Activated CD8-positive, alpha-beta T cell treated with anti-CD3 and anti-CD28 coated beads, Interleukin-2, amount 10 ng/mL, durations not matched to agents 7 days and 5 days (primary cell): ENCODE data around the gene NDUFS3. TPM values are rescaled to one million over a fixed set of nuclear protein-coding genes. Genes with fewer than 3 reads are reported as not detected.
A peak's percentile ranks its signal among the peaks of the same experiment; 100 is the strongest.

ENCODE experiments used
- ATAC-seq: fragments of 150-1000 bp; cut with Tn5 transposase; one replicate; pipeline ENCODE4 v1.10.0; 2021; ENCODE audit warnings: moderate library complexity
- CTCF ChIA-PET: fragments of 350-600 bp; sonication (Branson Sonifier 250); formaldehyde crosslinking; loops from one replicate; lab custom pipeline; 2021; ENCODE audit warnings: antibody characterized with exemption; lab: Charles Lee
- POLR2A ChIA-PET: fragments of 350-600 bp; sonication (Branson Sonifier 250); formaldehyde crosslinking; loops from one replicate; lab custom pipeline; 2021; ENCODE audit warnings: antibody characterized with exemption; lab: Charles Lee
- DNase-seq: peaks from one replicate; pipeline ENCODE4 v3.0.0-alpha.2; 2020
- H3K27ac Mint-ChIP-seq: one replicate; pipeline ENCODE4 v1.8.0; 2021; ENCODE audit warnings: mild to moderate bottlenecking, mixed read lengths
- H3K27me3 Mint-ChIP-seq: one replicate; pipeline ENCODE4 v1.8.0; 2021; ENCODE audit warnings: low read depth, mixed read lengths
- H3K36me3 Mint-ChIP-seq: one replicate; pipeline ENCODE4 v1.8.0; 2021; ENCODE audit warnings: low read depth, mixed read lengths
- H3K4me1 Mint-ChIP-seq: one replicate; pipeline ENCODE4 v1.8.0; 2021; ENCODE audit warnings: low read depth, mixed read lengths
- H3K4me3 Mint-ChIP-seq: one replicate; pipeline ENCODE4 v1.8.0; 2021; ENCODE audit warnings: mild to moderate bottlenecking, mixed read lengths
- H3K9me3 Mint-ChIP-seq: one replicate; pipeline ENCODE4 v1.8.0; 2022; ENCODE audit warnings: mixed read lengths; ENCODE audit not compliant: insufficient read depth
- total RNA-seq, 2 experiments: library from RNA; stranded (reverse); gene quantifications; one replicate each; pipeline ENCODE4 v1.2.3, GENCODE V29; 2021

The NDUFS3 gene
- total RNA-seq, 2 experiments from 2014 or later: 114 to 121 TPM

- H3K27me3 Mint-ChIP-seq: peaks cover 27% of the 10 kb centered on the region
- H3K4me3 Mint-ChIP-seq: no peak overlapping the region
- peak overlapping the region; percentile 39 for H3K27ac Mint-ChIP-seq
- peak; percentile 14 for ATAC-seq
- CTCF ChIA-PET: interaction anchor here (0.7 to 1.8 kb wide), 5 partner anchors 14 to 218 kb away, joined by 3 to 7 read pairs (median 4); no protein-coding TSS in a partner anchor
- DNase-seq: no peak
- no peaks in the 10 kb centered on the region for H3K36me3 Mint-ChIP-seq
- H3K4me1 Mint-ChIP-seq: peaks cover 29% of the 10 kb centered on the region
- POLR2A ChIA-PET: interaction anchor here (0.6 to 1.1 kb wide), 3 partner anchors 14 to 405 kb away, joined by 3 to 7 read pairs (median 4); partner anchors contain the start of genes KBTBD4 and NDUFS3
- no peaks in the 10 kb centered on the region for H3K9me3 Mint-ChIP-seq
These were observed 13.4 kb downstream of the NDUFS3 start for GRCh38 chr11:47592251-47592650.

GRCh38 chr11:47592970-47593369, 14.1 kb downstream of the NDUFS3 start:
- Mint-ChIP-seq H3K36me3 (no peaks in the 10 kb centered on the region), H3K9me3 (no peaks in the 10 kb centered on the region), H3K4me3 (no peak overlapping the region), H3K4me1 (peaks cover 26% of the 10 kb centered on the region), H3K27ac (no peak overlapping the region), H3K27me3 (peaks cover 27% of the 10 kb centered on the region)
- no peak for ATAC-seq
- CTCF ChIA-PET: interaction anchor here (0.7 to 1.8 kb wide), 2 partner anchors 13 to 20 kb away, joined by 4 to 7 read pairs; no protein-coding TSS in a partner anchor
- DNase-seq: no peak
- POLR2A ChIA-PET: interaction anchor here (0.7 to 1.3 kb wide), 2 partner anchors 19 to 174 kb away, joined by 4 read pairs; no protein-coding TSS in a partner anchor

GRCh38 chr11:47593492-47593933, 14.6 kb downstream of the NDUFS3 start:
- Mint-ChIP-seq H3K4me1 (peaks cover 26% of the 10 kb centered on the region), H3K4me3 (no peak overlapping the region), H3K36me3 (no peaks in the 10 kb centered on the region), H3K27me3 (peaks cover 27% of the 10 kb centered on the region), H3K9me3 (no peaks in the 10 kb centered on the region), H3K27ac (no peak overlapping the region)
- ATAC-seq (no peak), DNase-seq (no peak)
- ChIA-PET POLR2A (interaction anchor here (0.9 to 1.3 kb wide), 2 partner anchors 13 to 19 kb away, joined by 3 to 4 read pairs; no protein-coding TSS in a partner anchor), CTCF (no interaction called here)

- H3K36me3 Mint-ChIP-seq: no peaks in the 10 kb centered on the region
- H3K27me3 Mint-ChIP-seq: peaks cover 28% of the 10 kb centered on the region
- no peaks in the 10 kb centered on the region for H3K9me3 Mint-ChIP-seq
- ATAC-seq: no peak
- no peak for DNase-seq
- ChIA-PET CTCF (no interaction called here), POLR2A (interaction anchor here (0.9 to 1.3 kb wide), 3 partner anchors 14 to 18 kb away, joined by 3 to 4 read pairs (median 4); partner anchors contain the start of genes KBTBD4 and NDUFS3)
- H3K4me1 Mint-ChIP-seq: peaks cover 26% of the 10 kb centered on the region
- no peak within 1 kb of the TSS for H3K4me3 Mint-ChIP-seq
- H3K27ac Mint-ChIP-seq: no peak within 1 kb of the TSS
These were observed 15.3 kb downstream of the NDUFS3 start, which contains the start of gene C1QTNF4 for GRCh38 chr11:47593934-47594855. C1QTNF4 (minus strand) TSS chr11:47594411; CDS start chr11:47590810, 3,601 bp downstream.

GRCh38 chr11:47595029-47595428, 16.2 kb downstream of the NDUFS3 start:
- H3K9me3 Mint-ChIP-seq: no peaks in the 10 kb centered on the region
- H3K36me3 Mint-ChIP-seq: no peaks in the 10 kb centered on the region
- ATAC-seq: peak; percentile 35
- ChIA-PET POLR2A (no interaction called here), CTCF (no interaction called here)
- no peak for DNase-seq
- peaks cover 26% of the 10 kb centered on the region for H3K4me1 Mint-ChIP-seq
- H3K27me3 Mint-ChIP-seq: peaks cover 30% of the 10 kb centered on the region
- no peak overlapping the region for H3K27ac Mint-ChIP-seq
- no peak overlapping the region for H3K4me3 Mint-ChIP-seq

- Mint-ChIP-seq H3K27me3 (peaks cover 30% of the 10 kb centered on the region), H3K36me3 (no peaks in the 10 kb centered on the region), H3K9me3 (no peaks in the 10 kb centered on the region), H3K27ac (no peak overlapping the region), H3K4me3 (no peak overlapping the region), H3K4me1 (peaks cover 24% of the 10 kb centered on the region)
- no peak for ATAC-seq
- DNase-seq: no peak
- ChIA-PET POLR2A (interaction anchor here (0.7 kb wide), 1 partner anchor 252 kb away, joined by 3 read pairs; the partner anchor contains the start of gene NUP160), CTCF (no interaction called here)
These were observed 17.1 kb downstream of the NDUFS3 start for GRCh38 chr11:47595967-47596366.

GRCh38 chr11:47599902-47600301, 21.0 kb downstream of the NDUFS3 start:
- ChIA-PET POLR2A (no interaction called here), CTCF (no interaction called here)
- Mint-ChIP-seq H3K27me3 (peaks cover 14% of the 10 kb centered on the region), H3K9me3 (no peaks in the 10 kb centered on the region), H3K36me3 (no peaks in the 10 kb centered on the region), H3K4me1 (no peaks in the 10 kb centered on the region), H3K27ac (no peak overlapping the region), H3K4me3 (no peak overlapping the region)
- DNase-seq: no peak
- no peak for ATAC-seq

GRCh38 chr11:47603295-47603694, 24.4 kb downstream of the NDUFS3 start:
- no peaks in the 10 kb centered on the region for H3K4me1 Mint-ChIP-seq
- no peak overlapping the region for H3K27ac Mint-ChIP-seq
- H3K9me3 Mint-ChIP-seq: no peaks in the 10 kb centered on the region
- peaks cover 17% of the 10 kb centered on the region for H3K27me3 Mint-ChIP-seq
- no peak overlapping the region for H3K4me3 Mint-ChIP-seq
- no peak for DNase-seq
- H3K36me3 Mint-ChIP-seq: no peaks in the 10 kb centered on the region
- POLR2A ChIA-PET: no interaction called here
- ATAC-seq: no peak
- CTCF ChIA-PET: no interaction called here

- no peaks in the 10 kb centered on the region for H3K9me3 Mint-ChIP-seq
- POLR2A ChIA-PET: interaction anchor here (1.5 kb wide), 1 partner anchor 27 kb away, joined by 5 read pairs; the partner anchor contains the start of genes KBTBD4 and NDUFS3
- peaks cover 13% of the 10 kb centered on the region for H3K27me3 Mint-ChIP-seq
- H3K36me3 Mint-ChIP-seq: no peaks in the 10 kb centered on the region
- no peak overlapping the region for H3K27ac Mint-ChIP-seq
- no peak for ATAC-seq
- no peak for DNase-seq
- peaks cover 7% of the 10 kb centered on the region for H3K4me1 Mint-ChIP-seq
- H3K4me3 Mint-ChIP-seq: no peak overlapping the region
- CTCF ChIA-PET: interaction anchor here (1.9 kb wide), 1 partner anchor 14 kb away, joined by 7 read pairs; no protein-coding TSS in a partner anchor
These were observed 27.0 kb downstream of the NDUFS3 start for GRCh38 chr11:47605921-47606320.

- Mint-ChIP-seq H3K27me3 (peaks cover 13% of the 10 kb centered on the region), H3K9me3 (no peaks in the 10 kb centered on the region), H3K4me3 (no peak overlapping the region), H3K4me1 (peaks cover 10% of the 10 kb centered on the region), H3K27ac (no peak overlapping the region), H3K36me3 (no peaks in the 10 kb centered on the region)
- POLR2A ChIA-PET: interaction anchor here (0.6 to 0.7 kb wide), 2 partner anchors 28 to 30 kb away, joined by 3 read pairs; partner anchors contain the start of genes KBTBD4 and NDUFS3
- CTCF ChIA-PET: interaction anchor here (1.4 to 1.9 kb wide), 3 partner anchors 10 to 232 kb away, joined by 7 read pairs; no protein-coding TSS in a partner anchor
- ATAC-seq: no peak
- DNase-seq: no peak
These were observed 27.9 kb downstream of the NDUFS3 start for GRCh38 chr11:47606731-47607130.

GRCh38 chr11:47607380-47607779, 28.5 kb downstream of the NDUFS3 start:
- peaks cover 13% of the 10 kb centered on the region for H3K27me3 Mint-ChIP-seq
- no peak overlapping the region for H3K27ac Mint-ChIP-seq
- ATAC-seq (no peak), DNase-seq (no peak)
- H3K4me1 Mint-ChIP-seq: peaks cover 11% of the 10 kb centered on the region
- no peak overlapping the region for H3K4me3 Mint-ChIP-seq
- CTCF ChIA-PET: interaction anchor here (1.4 to 1.9 kb wide), 3 partner anchors 10 to 233 kb away, joined by 7 read pairs; no protein-coding TSS in a partner anchor
- H3K36me3 Mint-ChIP-seq: no peaks in the 10 kb centered on the region
- POLR2A ChIA-PET: interaction anchor here (0.6 to 0.7 kb wide), 2 partner anchors 29 to 31 kb away, joined by 3 read pairs; partner anchors contain the start of genes KBTBD4 and NDUFS3
- no peaks in the 10 kb centered on the region for H3K9me3 Mint-ChIP-seq
